ENCODE data around the gene CYLD.

The CYLD gene

DNA sequence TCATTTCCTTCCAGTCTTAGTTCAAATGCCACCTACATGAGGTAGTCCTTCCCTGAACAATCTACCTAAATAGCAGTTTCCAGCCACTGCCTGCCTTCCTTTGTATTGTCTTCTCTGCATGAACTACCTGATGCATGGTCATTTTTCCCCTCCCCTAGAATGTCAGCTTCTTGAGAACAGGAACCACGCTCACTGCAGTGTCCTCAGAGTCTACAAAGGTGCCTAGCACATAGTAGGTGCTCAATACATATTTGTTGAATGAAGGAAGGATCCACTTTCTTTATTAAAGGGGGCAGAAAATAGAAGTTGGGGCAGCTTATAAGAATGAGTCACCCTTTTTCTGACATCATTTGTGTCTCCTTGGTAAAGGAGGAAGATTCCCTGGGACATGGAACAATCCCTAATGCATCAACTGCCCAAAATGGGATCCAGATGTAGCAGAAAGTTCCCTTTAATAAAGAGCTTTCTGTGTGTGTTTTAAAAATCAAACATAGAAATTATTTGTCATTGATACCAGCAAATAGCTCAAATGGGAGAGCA lies 4.4 kb upstream of the CYLD start:
- no peak for DNase-seq (ENCODE audit: low read depth in 1 of 2, low spot score in 1 of 2)

DNA sequence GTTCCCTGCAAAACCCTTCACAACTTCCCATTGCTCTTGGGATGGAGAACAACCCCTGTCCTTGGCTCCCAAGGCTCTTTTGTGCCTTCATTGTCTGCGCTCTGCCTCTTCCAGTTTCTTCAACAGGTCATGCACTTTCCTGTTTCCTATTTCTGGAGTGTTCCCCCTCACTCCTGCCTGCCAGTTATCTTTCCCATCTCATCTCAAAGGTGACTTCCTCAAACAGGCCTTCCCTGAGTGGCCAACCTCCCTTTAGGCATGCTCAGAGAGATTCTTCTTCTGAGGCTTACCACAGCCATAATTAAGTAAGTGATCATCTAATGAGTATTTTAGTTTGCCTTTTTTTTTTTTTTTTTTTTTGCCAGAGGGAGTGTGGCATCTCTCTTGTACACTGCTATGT lies 2.9 kb upstream of the CYLD start:
- no peak for DNase-seq (ENCODE audit: low read depth in 1 of 2, low spot score in 1 of 2)

DNA sequence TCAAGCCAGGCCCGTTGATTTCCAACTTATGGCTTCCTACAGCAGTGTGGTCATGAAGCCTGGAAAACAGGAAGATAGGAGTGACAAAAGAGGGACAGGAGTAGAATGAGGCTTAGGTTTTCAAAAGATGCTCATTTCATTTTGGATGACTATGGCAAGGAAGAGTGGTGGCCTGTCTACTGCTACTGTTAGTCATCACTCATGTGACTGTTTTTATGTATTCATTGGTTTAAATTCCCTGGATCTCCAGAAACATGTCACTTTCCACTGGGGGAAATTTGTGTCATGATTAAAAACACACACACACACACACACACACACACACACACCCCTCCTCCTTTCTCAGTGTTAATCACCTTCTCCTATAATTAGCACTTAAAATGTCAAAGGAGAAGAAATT lies 1.1 kb upstream of the CYLD start:
- no peak for DNase-seq (ENCODE audit: low read depth in 1 of 2, low spot score in 1 of 2)

- no peak for DNase-seq (ENCODE audit: low read depth in 1 of 2, low spot score in 1 of 2)
These were observed 583 bp upstream of the CYLD start for GRCh38 chr16:50741225-50741780.

DNA sequence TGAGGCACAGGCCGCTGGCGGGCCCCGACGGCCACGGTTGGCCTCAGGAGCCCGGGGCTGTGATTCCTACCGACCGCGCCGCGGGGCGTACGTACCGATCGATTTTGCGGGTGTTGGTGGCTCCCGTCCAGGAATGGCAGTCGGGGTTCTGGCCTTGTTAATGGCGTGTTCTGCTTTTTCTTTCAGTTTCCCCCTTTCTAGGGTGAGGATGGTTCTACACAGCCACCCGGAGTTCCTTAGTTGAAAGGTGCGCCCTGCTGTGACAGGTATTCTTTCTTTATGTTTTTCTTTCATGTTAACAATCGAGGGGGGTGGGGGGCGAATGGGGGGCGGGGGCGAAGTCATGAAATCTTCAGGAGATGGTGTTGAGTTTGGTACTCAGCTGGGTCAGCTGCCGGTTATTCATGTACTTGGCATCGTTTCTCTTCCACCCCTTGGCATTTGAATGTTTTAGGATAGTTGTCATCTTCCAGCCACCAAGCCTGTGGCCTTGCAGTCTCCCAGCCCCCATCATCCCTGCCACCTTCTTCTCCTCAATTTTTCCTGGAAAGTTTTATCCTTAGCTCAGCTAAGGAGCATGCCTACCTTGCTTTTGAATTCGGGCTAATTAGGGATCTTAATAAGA lies 802 bp downstream of the CYLD start:
- peak in 1 of 2 donors; percentile 21 for DNase-seq (ENCODE audit: low read depth in 1 of 2, low spot score in 1 of 2)

- DNase-seq (ENCODE audit: low read depth in 1 of 2, low spot score in 1 of 2) = no peak
These were observed 1.8 kb downstream of the CYLD start for GRCh38 chr16:50743581-50744225.

GRCh38 chr16:50744881-50745280 lies 3.0 kb downstream of the CYLD start:
- no peak for DNase-seq (ENCODE audit: low read depth in 1 of 2, low spot score in 1 of 2)

DNA sequence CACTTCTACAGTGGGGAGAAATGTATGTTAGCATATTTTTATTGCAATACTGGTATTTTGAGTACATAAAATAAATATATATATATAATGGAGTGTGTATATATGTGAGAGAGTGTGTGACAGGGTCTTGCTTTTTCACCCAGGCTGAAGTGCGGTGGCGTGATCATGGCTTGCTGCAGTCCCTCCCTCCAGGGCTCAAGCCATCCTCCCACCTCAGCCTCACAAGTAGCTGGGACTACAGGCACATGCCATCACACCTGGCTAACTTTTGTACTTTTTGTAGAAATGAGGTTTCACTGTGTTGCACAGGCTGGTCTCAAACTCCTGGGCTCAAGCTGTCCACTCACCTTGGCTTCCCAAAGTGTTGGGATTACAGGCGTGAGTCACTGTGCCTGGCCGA lies 4.1 kb downstream of the CYLD start:
- DNase-seq (ENCODE audit: low read depth in 1 of 2, low spot score in 1 of 2) = no peak

GRCh38 chr16:50747207-50747956 lies 5.5 kb downstream of the CYLD start:
- no peak for DNase-seq (ENCODE audit: low read depth in 1 of 2, low spot score in 1 of 2)

GRCh38 chr16:50751528-50751927 lies 9.6 kb downstream of the CYLD start:
- no peak for DNase-seq (ENCODE audit: low read depth in 1 of 2, low spot score in 1 of 2)

DNA sequence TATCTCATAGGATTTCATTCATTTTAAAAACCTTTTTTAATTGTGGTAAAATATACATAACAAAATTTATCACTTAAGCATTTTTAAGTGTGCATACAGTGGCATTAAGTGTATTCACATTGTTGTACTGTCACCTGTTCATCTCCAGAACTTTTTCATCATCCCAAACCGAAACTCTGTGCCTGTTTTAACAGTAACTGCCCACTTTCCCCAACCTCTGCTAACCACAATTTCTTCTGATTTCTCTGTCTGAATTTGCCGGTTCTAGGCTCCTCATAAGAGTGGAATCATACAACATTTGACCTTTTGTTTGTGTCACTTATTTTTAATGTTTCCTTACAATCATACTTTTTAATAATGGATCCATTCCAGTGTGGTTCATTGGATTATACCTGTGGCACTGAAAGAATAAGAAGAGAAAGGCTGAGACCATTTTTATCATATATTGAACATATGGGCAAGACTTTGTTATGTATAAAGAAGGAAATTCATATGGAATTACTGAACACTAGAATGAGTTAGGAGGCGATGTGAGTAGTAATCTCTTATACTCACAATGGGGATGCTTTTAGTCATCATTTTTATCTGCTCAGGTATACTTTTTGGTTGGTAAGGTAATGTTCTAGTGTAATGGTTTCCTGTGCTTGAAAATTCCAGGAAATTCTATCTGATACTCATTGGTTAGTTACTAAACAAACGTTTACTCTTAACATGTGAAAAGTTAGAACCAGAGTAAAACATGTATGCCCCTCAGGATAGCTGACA lies 10.8 kb downstream of the CYLD start:
- no peak for DNase-seq (ENCODE audit: low read depth in 1 of 2, low spot score in 1 of 2)

GRCh38 chr16:50756473-50756872 lies 14.6 kb downstream of the CYLD start:
- no peak for DNase-seq (ENCODE audit: low read depth in 1 of 2, low spot score in 1 of 2)

DNA sequence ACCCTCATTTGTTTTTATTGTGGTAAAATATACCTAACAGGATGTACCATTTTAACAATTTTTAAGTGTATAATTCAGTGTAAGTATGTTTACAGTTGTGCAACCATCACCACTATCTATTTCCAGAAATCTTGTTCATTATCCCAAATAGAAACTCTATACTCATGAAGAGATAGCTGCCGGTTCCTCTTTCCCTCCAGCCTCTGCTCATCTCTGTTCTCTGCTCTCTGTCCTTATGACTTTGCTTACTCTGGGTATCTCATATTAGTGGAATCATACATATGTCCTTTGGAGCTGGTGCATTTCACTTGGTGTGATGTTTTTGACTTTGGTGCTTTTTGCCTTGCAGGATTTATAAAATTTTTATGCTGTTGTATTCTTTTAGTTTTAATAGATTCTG lies 19.4 kb downstream of the CYLD start:
- DNase-seq (ENCODE audit: low read depth in 1 of 2, low spot score in 1 of 2) = no peak

DNA sequence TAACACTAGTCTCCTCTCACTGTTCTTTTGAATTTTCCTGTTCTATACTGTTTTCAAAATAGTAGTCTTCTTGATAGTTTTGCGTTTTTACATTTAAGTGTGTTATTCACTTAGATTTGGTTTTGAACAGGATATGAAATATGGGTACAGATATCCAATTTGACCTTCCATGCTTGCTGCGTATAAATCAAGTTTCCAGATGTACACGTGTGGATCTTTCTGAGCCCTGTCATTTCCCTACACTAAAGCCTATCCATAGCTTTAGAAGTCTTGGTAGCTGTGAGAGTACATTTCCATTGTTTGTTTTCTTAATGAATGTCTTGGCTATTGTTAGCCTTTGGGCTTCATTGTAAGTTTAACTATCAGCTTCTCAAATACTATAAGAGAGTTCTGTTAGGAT lies 20.4 kb downstream of the CYLD start:
- DNase-seq (ENCODE audit: low read depth in 1 of 2, low spot score in 1 of 2) = no peak

DNA sequence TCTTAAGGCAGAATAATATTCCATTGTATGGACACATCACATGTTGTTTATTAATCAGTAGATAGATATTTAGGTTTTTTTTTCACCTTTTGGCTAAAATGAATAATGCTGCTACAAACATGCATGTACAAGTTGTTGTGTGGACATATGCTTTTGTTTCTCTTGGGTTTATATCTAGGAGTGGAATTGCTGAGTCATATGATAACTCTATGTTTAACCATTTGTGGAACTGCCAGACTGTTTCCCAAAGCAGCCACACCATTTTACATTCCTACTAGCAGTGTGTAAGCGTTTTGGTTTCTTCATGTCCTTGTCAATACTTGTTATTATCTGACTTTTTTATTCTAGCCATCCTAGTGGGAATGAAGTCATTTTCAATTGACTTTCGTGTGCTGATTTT lies 21.3 kb downstream of the CYLD start:
- no peak for DNase-seq (ENCODE audit: low read depth in 1 of 2, low spot score in 1 of 2)

GRCh38 chr16:50765260-50765659 lies 23.4 kb downstream of the CYLD start:
- DNase-seq (ENCODE audit: low read depth in 1 of 2, low spot score in 1 of 2) = no peak

GRCh38 chr16:50765861-50766260 lies 24.0 kb downstream of the CYLD start:
- no peak for DNase-seq (ENCODE audit: low read depth in 1 of 2, low spot score in 1 of 2)

- no peak for DNase-seq (ENCODE audit: low read depth in 1 of 2, low spot score in 1 of 2)
These were observed 25.3 kb downstream of the CYLD start for GRCh38 chr16:50767197-50767596.

DNA sequence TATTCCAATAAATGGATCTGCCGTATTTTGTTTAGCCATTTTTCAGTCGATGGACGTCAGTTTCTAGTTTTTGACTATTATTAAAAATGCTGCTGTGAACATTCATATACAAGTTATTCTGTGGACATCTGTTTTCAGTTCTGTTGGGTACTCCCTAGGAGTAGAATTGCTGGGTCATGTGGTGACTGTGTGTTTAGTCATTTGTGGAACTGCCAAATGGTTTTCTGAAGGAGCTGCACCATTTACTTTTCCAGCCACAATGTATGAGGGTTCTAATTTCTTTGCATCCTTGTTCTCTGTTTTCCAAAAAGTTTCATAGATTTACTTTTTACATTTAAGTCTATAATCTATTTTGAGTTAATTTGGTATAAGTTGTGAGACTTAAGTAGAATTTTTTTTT lies 29.5 kb downstream of the CYLD start:
- no peak for DNase-seq (ENCODE audit: low read depth in 1 of 2, low spot score in 1 of 2)

- no peak for DNase-seq (ENCODE audit: low read depth in 1 of 2, low spot score in 1 of 2)
These were observed 32.5 kb downstream of the CYLD start for GRCh38 chr16:50774405-50774804.

GRCh38 chr16:50774960-50775359 lies 33.1 kb downstream of the CYLD start:
- DNase-seq (ENCODE audit: low read depth in 1 of 2, low spot score in 1 of 2) = no peak

Measured in stimulated activated CD4-positive, alpha-beta T cell treated with anti-CD3 and anti-CD28 coated beads, Interleukin-15, amount 100 ng/mL, for 1 hour (primary cell).